Uterus (tissue), 4 donors: ENCODE data around the gene OPTC. TPM values are rescaled to one million over a fixed set of nuclear protein-coding genes. Genes with fewer than 3 reads are reported as not detected.

Experiments
- DNase-seq, 2 donors: peaks; one replicate each; pipeline ENCODE4 v3.0.0-alpha.2; 2019 to 2020
- H3K27ac ChIP-seq, 2 donors: fragments of 200-600 bp; sonication (generic); 1 replicate in 1 of 2; 2 replicates in 1 of 2; pipeline ENCODE4 v1.5.1; 2016 to 2018
- H3K27me3 ChIP-seq, 2 donors: fragments of 200-600 bp; sonication (generic); one replicate each; pipeline ENCODE4 v1.5.1; 2018 to 2019; ENCODE audit warnings: control low read depth in 1 of 2
- H3K36me3 ChIP-seq, 2 donors: fragments of 200-600 bp; sonication (generic); one replicate each; pipeline ENCODE4 v1.5.1; 2019; ENCODE audit warnings: control low read depth in 1 of 2
- H3K4me1 ChIP-seq, 2 donors: fragments of 200-600 bp; sonication (generic); one replicate each; pipeline ENCODE4 v1.5.1; 2018 to 2019; ENCODE audit warnings: control low read depth in 1 of 2
- H3K4me3 ChIP-seq, 2 donors: fragments of 200-600 bp; sonication (generic); 1 replicate in 1 of 2; 2 replicates in 1 of 2; pipeline ENCODE4 v1.5.1; 2018 to 2019; ENCODE audit warnings: mild to moderate bottlenecking in 1 of 2
- H3K9me3 ChIP-seq, 2 donors: fragments of 200-600 bp; sonication (generic); one replicate each; pipeline ENCODE4 v1.5.1; 2019; ENCODE audit warnings: control low read depth in 1 of 2
- POLR2A ChIP-seq, 2 donors: fragments of 450-650 bp; IDR thresholded peaks; one replicate each; pipeline ENCODE4 v1.6.1; 2016; ENCODE audit warnings: antibody characterized with exemption in 2 of 2, mild to moderate bottlenecking in 1 of 2, moderate library complexity in 1 of 2
- intact Hi-C: fragments of 100-400 bp; cut with DNase I; formaldehyde crosslinking; loops from one replicate; pipeline ENCODE4 v1.15.1; 2023; ENCODE audit warnings: low total_unique reads
- total RNA-seq, 4 donors: library from RNA; depleted of rRNA in 3 of 4; stranded (reverse); fragments of >200 nt in 3 of 4; gene quantifications; one replicate each; pipeline versions ENCODE4 v1.1.0 to v1.2.4, GENCODE V29; 2014 to 2023
- TF ChIP-seq, protein P1 (sequence below), 4 experiments: fragments of 200-600 bp in 2 of 4; fragments of 450-650 bp in 2 of 4; sonication (generic) in 2 of 4; IDR thresholded peaks; one replicate each; pipeline ENCODE4 v1.5.1; 2016 to 2019; ENCODE audit warnings: antibody characterized with exemption in 4 of 4, mild to moderate bottlenecking in 2 of 4, moderate library complexity in 1 of 4
- donor health status: DM: yes; HTN: yes; CAD: no.

OPTC gene
- total RNA-seq, 4 donors from 2014 or later, result not detected

GRCh38 chr1:203537806-203538464 is 44.0 kb downstream of the OPTC start:
- no peaks in the 10 kb centered on the region for H3K9me3 ChIP-seq
- TF ChIP-seq POLR2A (IDR thresholded peaks at IDR 0.05), result no peak
- TF ChIP-seq, protein P1, sequence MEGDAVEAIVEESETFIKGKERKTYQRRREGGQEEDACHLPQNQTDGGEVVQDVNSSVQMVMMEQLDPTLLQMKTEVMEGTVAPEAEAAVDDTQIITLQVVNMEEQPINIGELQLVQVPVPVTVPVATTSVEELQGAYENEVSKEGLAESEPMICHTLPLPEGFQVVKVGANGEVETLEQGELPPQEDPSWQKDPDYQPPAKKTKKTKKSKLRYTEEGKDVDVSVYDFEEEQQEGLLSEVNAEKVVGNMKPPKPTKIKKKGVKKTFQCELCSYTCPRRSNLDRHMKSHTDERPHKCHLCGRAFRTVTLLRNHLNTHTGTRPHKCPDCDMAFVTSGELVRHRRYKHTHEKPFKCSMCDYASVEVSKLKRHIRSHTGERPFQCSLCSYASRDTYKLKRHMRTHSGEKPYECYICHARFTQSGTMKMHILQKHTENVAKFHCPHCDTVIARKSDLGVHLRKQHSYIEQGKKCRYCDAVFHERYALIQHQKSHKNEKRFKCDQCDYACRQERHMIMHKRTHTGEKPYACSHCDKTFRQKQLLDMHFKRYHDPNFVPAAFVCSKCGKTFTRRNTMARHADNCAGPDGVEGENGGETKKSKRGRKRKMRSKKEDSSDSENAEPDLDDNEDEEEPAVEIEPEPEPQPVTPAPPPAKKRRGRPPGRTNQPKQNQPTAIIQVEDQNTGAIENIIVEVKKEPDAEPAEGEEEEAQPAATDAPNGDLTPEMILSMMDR (IDR thresholded peaks at IDR 0.05), result peak in 1 of 4 experiments; percentile 1
- H3K4me3 ChIP-seq, result no peak overlapping the region
- DNase-seq, result peak; percentile 41 to 64
- no peaks in the 10 kb centered on the region for H3K36me3 ChIP-seq
- intact Hi-C loops, result no loop called here
- H3K4me1 ChIP-seq, result peaks cover 7 to 16% of the 10 kb centered on the region in 2 donors
- H3K27ac ChIP-seq, result peak overlapping the region; percentile 86 to 94
- H3K27me3 ChIP-seq, result no peaks in the 10 kb centered on the region

- DNase-seq, result no peak
- Histone ChIP-seq H3K27ac (peak overlapping the region; percentile 86 to 94), H3K9me3 (no peaks in the 10 kb centered on the region), H3K4me3 (no peak overlapping the region), H3K4me1 (peaks cover 7 to 12% of the 10 kb centered on the region in 2 donors), H3K27me3 (no peaks in the 10 kb centered on the region), H3K36me3 (no peaks in the 10 kb centered on the region)
- TF ChIP-seq POLR2A (IDR thresholded peaks at IDR 0.05), result no peak
- TF ChIP-seq, protein P1 (IDR thresholded peaks at IDR 0.05), result no peak
- intact Hi-C loops, result no loop called here
Measured at GRCh38 chr1:203538726-203539125, 44.8 kb downstream of the OPTC start.

DNA sequence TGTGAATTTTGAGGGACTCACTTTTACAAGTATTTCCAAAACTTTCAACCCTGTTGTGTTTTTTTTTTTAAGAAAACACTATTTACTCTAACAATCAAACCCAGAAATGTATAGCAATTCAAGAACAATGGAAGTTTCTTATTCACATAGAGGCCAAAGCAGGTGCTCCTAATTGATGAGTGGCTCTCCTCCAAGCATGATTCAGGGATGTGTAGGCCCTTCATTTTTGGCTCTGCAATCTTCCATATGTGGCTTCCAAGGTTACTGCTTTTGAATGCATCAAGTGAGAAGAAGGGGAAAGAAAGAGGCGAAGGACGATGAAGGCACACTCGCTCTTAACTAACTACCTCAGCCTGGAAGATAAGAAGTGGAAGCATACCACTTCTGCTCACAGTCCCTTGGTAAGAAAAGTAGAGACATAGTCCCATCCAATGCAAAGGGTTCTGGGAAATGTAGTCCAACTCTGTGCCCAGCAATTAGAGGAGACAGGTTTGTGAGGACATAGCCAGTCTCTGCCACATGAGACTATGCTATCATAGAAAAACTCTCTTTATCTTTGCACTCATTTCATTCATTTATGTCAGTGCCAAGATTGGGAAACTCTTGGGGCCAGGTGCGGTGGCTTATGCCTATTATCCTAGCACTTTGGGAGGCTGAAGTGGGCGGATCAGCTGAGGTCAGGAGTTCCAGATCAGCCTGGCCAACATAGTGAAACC is 46.0 kb downstream of the OPTC start:
- Histone ChIP-seq H3K4me1 (peaks cover 7 to 8% of the 10 kb centered on the region in 2 donors), H3K36me3 (no peaks in the 10 kb centered on the region), H3K4me3 (no peak overlapping the region), H3K9me3 (no peaks in the 10 kb centered on the region), H3K27ac (peak overlapping the region; percentile 11 to 94), H3K27me3 (no peaks in the 10 kb centered on the region)
- intact Hi-C loops, result no loop called here
- TF ChIP-seq POLR2A (IDR thresholded peaks at IDR 0.05), result no peak
- TF ChIP-seq, protein P1 (IDR thresholded peaks at IDR 0.05), result no peak
- no peak for DNase-seq

GRCh38 chr1:203544485-203544884 is 50.5 kb downstream of the OPTC start:
- Histone ChIP-seq H3K9me3 (no peaks in the 10 kb centered on the region), H3K27me3 (no peaks in the 10 kb centered on the region), H3K4me3 (no peak overlapping the region), H3K4me1 (no peaks in the 10 kb centered on the region), H3K27ac (peak overlapping the region; percentile 61 to 63), H3K36me3 (no peaks in the 10 kb centered on the region)
- no peak for TF ChIP-seq POLR2A (IDR thresholded peaks at IDR 0.05)
- TF ChIP-seq, protein P1 (IDR thresholded peaks at IDR 0.05), result no peak
- intact Hi-C loops, result no loop called here
- DNase-seq, result peak in 1 of 2 donors; percentile 62
